GM21381 (cell line): ENCODE data around the gene SLC26A3.

Experiments used
- ATAC-seq: cut with Tn5 transposase; IDR thresholded peaks from one replicate; pipeline ENCODE4 v1.9.1; 2021; ENCODE audit warnings: mild to moderate bottlenecking, moderate library complexity; ENCODE audit not compliant: unreplicated experiment

The SLC26A3 gene

DNA sequence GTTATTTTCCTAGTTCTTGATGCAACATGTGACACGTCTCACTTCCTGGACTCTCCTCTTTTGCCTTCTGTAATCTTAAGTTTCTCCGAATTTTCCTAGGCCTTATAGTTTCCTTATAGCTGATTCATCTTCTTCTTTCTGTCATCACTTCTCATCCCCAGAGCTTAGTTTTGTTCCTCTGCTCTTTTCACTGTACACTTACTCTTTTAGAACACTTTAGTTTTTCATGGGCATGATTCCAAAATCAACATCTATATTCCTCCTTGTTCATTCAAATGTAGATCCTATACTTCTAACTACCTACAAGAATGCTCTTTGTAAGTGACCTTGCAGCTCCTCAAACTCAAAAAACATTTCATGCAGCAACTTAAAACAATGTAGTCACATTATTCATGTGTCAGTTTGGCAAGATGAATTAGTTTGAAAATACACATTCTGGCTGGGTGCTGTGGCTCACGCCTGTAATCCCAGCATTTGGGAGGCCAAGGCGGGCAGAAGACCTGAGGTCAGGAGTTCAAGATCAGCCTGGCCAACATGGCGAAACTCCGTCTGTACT, 13.1 kb upstream of the SLC26A3 start:
- no peak for ATAC-seq

DNA sequence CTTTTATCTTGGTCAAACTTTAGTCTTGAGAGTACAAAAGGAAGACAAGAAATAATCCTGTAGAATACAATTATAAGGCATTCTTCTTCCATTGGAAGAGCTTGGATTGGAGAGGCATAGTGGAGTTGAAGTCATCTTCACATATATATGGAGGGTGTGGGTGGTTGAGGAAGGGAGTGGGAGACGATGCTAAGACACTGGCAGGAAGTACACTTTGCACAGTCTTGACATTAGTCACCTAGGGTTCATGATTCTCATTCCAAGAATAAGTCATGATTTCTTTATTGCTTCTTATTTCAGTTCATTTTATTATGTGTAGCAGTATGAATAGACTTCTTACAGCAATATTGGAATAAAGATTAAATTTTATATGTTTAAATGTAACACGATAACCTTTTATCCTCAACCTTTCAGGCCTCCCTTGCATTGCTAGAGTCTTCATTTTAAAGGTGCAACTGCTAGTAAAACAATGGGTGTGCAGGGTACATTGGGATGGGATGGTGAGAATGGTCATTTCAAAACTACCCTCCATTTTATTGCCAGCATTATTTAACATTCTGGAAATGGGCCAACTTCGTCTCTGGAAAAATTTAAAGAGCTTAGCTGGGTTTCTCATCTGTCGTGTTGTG, 12.3 kb upstream of the SLC26A3 start:
- ATAC-seq: no peak

DNA sequence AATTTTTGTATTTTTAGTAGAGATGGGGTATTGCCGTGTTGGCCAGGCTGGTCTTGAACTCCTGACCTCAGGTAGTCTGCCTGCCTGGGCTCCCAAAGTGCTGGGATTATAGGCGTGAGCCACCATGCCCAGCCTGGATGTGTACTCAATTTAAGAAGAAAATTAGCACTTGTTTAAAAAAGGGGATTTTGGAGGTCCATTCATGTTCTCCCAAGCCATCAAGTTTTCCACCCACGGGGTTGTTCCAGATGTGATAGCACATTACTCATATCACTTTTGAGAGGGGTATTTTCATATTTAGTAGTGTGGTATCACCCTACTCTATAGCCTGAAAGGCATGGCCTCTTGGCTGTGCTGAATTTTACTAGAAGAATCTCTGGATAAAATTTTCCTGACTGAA, 10.5 kb upstream of the SLC26A3 start:
- no peak for ATAC-seq

DNA sequence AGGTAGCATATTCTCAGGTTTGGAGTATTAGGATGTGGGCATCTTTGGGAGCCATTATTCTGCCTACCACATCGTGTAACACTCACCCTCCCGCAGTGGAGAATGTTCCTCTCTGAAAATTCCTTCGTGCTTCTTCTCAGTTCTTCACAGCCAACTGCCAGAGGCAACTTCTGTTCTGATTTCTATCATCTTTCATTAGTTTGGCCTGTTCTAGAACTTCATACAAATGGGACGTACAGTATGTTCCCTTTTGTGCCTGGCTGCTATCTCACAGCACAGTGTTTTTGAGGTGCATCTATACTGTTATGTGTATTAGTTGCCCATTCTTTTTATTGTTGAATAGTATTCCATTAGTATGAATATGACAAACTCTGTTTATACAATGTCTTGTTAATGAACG, 8.9 kb upstream of the SLC26A3 start:
- ATAC-seq: no peak

DNA sequence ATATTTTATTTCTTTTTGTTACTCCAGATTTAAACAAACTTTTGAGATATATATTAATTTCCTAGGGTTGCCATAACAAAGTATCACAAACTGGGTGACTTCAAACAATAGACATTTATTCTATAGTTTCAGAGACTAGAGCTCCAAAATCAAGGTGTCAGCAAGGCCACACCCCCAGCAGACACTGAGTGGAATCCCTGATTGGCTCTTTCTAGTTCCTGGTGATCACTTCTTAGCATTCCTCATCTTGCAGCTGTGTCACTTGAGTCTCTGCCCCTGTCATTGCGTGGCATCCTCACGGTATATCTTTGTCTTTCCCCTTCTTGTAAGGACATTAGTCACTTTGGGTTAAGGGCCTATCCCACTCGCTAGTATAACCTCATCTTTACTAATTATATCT, 7.6 kb upstream of the SLC26A3 start:
- no peak for ATAC-seq

DNA sequence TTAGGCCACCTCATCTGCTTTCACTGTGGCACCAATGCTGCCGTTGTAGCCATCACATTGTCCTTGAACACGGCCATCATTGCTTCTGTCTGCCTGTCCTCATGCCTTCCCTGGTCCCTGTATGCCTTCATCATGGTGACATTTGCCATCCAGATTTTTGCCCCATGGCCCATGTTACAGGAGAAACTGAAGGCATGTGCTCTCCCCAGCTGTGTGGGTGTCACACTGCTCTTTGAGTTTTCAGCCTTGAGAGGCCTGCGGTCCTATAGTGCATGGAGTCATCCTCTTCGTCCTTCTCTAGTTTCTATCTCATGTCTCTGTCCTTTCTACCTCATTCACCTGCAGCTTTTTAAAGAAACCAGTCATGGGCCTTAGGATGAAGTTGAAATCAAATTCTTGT, 6.2 kb upstream of the SLC26A3 start:
- ATAC-seq: no peak

DNA sequence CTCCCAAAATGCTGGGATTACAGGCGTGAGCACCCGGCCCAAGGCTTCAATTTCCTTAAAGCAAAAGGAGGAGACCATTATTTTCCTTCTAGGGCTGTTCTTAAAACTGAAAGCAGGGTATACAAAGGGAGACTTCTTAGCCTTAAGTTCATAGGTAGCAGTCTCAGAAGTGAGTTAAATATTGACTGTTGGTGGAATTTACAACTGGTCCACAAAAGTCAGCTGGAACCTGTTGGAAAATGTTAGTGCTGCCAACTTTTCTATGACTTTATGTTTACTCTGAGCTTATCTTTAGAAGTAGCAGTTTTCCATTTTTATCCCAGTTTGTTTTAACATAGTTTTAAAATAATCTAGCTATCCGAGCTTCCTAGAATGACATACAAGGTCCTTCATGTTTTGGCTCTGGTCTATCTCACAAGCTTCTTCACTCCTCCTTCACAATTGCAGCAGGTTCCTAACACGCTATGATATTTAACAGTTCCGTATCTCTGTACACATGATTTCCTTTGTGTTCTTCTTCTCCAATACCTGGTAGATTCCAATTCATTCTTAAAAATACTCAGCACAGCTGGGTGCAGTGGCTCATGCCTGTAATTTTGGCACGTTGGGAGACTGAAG, 3.3 kb downstream of the SLC26A3 start:
- ATAC-seq: no peak

DNA sequence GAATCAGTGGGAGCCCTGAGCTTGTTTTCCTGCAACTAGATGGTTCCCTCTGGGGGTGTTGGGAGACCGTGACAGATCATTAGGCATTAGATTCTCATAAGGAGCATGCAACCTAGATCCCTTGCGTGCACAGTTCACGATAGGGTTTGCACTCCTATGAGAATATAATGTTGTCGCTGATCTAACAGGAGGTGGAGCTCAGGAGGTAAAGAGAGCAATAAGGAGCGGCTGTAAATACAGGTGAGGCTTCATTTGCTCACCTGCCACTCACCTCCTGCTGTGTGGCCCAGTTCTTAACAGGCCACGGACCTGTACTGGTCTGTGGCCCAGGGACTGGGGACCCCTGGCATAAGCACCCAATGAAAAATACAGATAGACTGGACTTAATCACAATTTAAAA, 10.7 kb downstream of the SLC26A3 start:
- ATAC-seq: no peak

DNA sequence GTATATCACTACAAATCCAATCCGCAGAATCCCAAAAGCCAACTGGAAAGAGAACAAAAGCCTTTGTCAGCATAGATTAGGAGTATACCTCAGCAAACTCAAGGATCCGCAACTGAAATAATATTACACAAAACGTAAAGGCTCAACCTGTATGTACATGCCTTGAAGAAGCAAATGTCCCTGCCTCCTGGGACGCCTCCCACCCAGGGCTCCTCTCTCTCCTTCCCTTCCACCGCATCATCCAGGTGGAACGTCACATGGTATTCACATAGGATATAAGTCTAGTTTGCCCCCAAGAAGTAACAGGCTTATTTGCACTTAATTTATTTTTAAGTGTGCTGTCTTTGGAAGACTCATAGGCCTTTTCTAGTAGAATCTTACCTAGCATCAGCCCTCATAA, 13.4 kb downstream of the SLC26A3 start:
- no peak for ATAC-seq

DNA sequence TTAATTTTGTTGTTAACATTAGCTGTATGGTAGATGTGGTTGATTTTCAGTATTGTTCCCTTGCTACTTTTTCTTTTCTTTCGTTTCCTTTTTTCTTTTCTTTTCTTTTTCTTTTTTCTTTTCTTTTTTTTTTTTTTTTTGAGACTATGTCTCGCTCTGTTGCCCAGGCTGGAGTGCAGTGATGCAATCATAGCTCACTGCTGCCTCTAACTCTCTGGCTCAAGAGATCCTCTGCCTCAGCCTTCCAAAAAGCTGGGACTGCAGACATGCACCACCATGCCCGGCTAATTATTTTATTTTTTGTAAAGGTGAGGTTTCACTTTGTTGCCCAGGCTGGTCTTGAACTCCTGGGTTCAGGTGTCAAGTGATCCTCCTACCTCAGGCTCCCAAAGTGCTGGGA, 14.4 kb downstream of the SLC26A3 start:
- ATAC-seq: no peak

DNA sequence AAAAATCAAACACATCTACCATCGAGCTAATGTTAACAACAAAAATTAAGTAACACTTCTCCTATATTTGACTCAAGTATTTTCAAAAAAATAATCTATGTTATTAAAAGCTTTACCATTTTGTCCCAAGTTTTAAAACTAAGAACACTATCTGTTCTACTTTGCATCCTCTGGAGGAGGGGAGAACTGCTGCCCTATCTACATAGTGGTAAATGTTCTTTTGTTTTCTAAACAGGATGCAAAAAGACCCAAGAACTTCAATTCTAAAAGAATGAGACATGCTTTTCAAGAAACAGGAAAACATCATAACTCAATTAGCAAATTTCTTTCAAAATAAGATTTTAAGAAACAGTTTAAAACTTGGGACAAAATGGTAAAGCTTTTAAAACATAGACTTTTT, 14.8 kb downstream of the SLC26A3 start:
- ATAC-seq: no peak

DNA sequence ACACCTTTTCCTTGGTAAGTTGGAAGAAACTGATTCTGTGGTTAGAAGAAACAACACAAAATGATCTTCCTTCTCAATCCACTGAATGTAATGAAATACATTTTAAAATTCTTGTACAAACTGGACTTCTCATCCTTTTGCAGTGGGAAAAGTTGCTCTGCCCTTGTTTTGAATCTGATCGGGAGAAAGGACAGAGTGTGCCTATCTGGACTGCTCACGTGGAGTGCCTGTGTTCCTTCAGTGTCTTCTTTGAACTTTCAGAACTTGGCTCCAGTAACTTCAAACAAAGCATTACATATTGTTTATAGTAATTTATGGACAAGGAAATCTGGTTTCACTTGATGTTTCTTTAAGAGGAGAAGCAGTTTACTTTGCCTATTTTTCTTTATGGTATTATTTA, 17.1 kb downstream of the SLC26A3 start:
- ATAC-seq: no peak

DNA sequence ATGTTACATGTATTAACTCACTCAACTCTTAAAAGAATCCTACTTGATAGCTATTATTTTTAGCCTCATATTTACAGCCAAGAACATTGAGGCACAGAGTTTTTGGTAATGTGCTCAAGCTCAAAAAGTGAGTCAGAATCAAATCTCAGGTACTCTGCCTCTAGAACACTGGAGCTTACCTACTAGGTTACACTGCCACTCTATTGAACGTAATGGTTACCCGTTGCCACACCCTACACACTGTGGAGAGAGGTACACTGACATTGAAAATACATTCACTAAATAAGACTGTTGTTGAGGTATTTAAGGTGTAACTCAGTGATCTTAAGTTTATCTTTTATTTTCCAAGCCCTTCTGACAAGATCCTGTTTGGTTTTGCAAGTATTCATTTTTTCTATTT, 17.9 kb downstream of the SLC26A3 start:
- ATAC-seq: no peak

DNA sequence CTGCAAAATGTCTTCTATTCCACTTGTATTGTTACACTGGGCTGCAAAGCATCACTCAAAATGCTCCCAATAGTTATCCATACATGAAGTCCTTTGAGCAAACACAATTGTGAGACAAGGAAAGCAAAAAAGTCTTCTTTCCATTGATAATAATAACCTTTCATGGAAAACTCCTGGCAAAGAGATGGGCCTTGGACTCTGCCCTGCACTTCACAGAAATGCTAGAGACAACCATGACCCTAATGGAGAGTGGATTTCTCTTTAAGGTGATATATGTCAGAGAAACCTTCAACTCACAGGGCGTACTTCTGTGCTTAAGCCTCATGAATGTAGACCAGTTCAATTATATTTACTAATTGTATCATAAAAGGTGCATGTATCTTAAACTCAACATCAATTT, 19.4 kb downstream of the SLC26A3 start:
- no peak for ATAC-seq

DNA sequence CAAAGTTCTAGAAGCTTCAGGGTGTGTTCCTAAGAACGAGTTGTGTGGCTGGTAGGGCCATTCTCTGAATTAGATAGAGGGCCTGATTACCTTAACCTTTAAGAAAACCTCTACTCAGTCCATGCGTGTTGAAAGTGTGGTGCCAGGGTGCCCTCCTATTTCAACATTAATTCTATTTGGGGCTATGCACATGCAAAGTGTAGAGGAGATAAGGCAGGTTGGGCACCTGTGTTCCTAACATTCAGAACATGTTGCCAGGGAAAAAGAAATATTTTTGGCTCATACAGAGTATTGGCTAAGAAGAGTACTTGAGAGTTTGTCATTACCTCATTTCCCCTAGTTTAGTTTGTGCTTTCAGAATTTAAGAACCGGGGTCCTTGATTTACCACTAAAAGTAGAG, 20.6 kb downstream of the SLC26A3 start:
- ATAC-seq: no peak

DNA sequence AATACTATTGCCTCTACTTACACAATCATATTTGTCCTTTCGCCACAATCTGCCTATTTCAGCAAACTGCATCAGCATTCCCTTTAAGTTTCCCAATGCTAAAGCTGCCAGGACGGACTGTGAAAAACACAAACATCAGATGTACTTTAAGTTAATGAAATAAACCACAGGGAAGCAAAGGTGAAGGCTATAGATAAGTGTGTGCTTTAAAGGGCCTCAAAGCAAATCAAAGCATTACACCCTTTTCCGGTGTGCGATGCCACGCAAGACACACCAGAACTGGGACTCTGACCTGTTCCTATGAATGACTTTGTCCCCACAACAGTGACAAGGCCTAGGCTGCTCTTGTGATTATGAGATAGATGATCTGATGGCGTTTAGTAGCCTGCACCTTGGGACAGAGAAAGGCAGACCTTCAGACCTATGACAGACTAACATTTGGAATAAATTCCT, 23.4 kb downstream of the SLC26A3 start:
- no peak for ATAC-seq

DNA sequence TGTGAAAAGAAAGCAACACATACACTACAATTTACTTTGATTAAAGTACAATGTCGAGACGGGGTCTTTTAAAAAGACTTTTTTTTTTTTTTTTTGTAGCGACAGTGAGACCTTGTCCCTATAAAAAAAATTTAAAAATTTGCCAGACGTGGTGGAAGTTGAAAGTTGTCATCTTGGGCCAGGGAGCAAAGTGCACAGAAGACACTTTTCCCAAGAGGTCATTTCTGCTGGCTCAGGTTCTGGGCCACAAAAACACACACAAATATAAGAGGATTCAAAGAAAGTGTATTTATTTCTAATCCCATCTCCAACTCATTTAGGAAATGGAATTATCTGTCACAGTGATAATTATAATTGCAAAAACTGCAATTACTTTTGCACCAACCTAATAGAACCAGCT, 24.7 kb downstream of the SLC26A3 start:
- ATAC-seq: no peak

DNA sequence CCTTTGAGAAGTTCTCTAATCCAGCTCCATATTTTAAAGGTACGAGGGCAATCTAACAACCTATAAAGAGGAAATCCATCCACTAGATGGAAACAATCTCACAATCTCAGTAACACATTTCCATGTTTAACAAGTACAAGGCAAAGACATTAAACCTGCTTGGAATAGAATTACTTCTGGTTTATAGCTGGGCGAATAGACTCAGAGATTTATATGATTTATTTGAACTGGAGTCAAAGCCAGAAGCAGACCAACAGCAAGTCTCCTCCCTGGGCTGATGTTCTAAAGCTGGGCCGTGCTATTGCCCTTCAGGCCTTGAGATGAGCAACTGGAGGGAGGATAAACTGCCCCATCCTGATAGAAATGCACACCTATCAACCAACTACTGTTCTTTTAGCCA, 25.3 kb downstream of the SLC26A3 start:
- ATAC-seq: no peak

DNA sequence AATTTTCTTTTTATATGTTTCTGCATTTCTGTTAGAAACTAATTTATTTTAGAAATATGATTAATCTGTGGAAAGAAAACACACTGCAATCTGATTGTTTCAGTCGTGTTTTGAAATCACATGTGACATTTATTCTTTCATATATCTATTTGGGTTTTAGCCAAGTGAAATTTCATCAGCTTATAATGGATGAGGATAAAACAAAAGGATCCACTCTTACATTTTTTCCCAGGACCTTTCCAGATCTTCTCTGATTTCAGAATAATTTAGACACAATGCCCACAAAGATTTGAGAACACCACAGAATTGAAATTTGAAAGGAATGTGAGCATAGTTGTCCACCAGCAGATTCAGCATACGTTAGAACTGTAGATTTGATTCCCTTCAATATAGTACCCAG, 30.0 kb downstream of the SLC26A3 start:
- ATAC-seq: no peak

DNA sequence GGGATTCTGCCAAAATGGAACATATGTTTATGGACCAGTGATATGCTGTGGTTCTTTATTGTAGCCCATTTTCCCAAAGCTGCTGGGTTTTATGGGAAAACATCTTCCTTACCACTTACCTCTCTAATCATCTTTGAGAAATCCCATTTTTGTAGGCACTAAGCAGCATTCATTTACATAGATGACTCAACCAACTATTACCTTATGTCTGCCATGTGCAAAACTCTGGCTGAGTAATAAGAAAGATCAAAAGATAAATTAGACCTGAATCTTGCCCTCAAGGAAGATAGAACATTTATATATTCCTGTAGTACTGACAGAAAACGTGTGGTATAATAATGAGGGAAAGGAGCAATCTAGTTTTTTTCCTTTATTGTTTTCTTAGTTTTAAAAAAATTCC, 34.8 kb downstream of the SLC26A3 start:
- ATAC-seq: no peak

DNA sequence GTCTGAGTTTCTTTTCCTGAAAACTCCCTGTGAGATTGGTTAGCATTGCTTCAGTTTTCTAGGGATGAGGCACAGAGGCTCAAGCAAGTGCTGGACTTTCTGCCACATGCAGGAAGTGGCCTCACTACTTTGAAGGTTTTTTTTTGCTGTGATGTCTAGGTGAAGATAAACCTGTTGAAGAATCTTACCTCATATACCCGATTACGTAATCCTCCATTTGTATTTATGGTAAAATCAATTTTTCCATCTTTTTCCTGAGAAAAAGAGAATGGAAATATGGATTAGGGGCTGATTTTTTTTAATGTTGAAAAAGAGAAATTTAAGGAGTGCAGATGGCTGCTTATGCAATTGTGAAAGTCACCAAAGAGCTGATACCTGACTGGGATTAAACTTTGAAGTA, 35.6 kb downstream of the SLC26A3 start:
- ATAC-seq: no peak

DNA sequence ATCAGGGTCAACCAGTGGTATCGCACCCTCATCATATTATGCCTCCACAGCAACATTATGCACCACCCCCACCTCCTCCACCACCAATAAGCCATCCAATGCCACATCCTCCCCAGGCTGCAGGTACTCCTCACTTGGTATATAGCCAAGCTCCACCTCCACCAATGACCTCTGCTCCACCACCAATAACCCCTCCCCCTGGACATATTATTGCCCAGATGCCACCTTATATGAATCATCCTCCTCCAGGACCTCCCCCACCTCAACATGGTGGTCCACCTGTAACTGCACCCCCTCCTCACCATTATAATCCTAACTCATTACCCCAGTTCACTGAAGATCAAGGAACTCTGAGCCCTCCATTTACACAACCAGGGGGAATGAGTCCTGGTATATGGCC, 44.4 kb downstream of the SLC26A3 start:
- ATAC-seq: no peak

DNA sequence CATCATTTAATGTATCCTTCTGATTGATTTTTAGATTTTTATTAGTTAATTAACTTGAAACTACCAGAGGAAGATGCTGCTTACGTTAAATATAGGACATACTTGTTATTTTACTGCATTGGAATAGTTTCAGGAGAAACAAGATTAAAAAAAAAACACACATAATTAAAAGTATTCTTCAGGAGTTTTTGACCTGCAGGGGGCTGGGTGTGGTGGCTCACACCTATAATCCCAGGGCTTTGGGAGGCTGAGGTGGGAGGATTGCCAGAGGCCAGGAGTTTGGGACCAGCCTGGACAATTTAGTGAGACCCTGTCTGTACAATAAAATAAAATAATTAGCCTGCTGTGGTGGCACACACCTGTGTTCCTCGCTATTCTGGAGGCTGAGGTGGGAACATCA, 48.4 kb downstream of the SLC26A3 start:
- no peak for ATAC-seq
